ENCODE results near the gene MACROD1.

MACROD1 gene

DNA sequence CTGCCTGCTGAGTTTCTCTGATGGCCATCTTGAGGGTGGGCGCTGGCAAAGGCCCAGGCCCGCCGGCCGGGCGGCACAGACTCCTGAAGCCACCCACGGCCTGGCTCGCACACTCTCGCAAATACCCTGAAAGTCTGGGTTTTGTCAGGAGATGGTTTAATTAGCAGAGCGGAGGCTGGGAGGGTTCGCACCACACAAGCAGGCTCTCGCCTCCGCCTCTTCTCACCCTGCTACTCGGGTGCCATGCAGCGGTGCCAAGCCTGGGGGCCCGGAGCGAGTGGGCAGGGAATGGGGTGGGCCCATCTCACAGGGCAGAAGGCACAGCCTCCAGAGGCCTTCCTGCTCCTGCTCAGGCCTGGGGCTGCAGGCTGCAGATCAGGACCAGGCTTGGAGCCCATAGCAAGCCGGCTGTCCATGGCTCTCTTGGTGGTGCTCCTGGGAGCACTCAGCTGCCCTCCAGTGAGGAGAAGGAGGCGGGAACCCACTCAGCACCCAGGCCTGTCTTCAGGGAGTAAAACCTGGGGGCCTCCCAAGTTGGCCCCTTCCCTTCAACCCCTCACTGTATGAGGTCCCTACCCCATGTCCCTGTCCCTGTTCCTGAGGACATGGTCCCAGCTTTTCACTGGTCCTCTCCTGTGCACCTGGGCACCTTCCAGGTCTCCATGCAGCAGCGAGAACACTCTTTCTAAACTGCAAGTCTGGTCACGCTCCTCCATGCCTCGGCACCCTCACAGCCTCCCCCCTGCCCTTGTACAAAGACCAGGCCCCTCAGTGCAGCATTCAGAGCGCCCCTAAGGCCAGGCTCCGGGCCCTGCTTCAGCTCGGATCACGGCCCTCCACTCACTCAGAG, 68.2 kb downstream of the MACROD1 start:
- H3K27ac ChIP-seq = no peak overlapping the region
- no peak for DNase-seq (ENCODE audit: low read depth, low spot score)

DNA sequence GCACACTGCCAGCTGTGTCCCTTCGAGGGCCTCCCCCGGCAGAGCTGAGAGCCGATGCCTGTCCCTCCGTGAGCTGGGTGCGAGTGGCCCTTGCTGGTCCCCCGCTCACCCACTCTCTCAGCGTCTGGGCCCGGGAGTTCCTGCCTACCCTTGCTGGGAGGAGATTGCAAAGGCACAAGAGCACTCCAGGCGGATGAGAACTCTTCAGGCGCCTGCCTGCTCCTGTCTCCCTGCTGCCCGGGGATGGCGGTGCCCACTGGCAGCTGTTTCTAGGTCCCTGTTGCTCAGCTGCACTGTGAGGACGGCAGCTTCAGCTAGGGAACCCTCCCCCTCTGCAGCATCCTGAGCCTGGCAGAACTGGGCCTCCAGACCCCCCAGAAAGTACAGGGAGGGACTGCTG, 69.1 kb downstream of the MACROD1 start:
- DNase-seq (ENCODE audit: low read depth, low spot score) = no peak
- no peak overlapping the region for H3K27ac ChIP-seq

DNA sequence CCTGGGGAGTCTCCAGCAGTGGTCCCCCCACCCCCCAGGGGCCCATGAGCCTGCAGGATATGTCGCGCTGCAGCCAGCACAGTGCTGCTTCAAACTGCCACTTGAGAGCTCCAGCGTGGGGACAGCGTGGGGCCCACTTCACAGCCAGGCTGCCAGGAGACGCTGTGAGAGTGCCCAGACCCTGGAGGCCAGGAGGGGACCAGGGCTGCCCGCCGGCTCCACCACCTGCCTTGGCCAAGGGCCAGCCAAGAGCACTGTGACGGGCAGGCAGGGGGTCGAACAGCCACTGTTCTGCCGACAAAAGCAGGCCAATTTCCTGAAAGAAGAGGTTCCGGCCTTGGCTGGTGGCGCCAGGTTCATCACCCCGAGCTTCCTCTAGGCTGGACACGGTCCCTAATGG, 70.0 kb downstream of the MACROD1 start:
- no peak for DNase-seq (ENCODE audit: low read depth, low spot score)
- no peak overlapping the region for H3K27ac ChIP-seq

DNA sequence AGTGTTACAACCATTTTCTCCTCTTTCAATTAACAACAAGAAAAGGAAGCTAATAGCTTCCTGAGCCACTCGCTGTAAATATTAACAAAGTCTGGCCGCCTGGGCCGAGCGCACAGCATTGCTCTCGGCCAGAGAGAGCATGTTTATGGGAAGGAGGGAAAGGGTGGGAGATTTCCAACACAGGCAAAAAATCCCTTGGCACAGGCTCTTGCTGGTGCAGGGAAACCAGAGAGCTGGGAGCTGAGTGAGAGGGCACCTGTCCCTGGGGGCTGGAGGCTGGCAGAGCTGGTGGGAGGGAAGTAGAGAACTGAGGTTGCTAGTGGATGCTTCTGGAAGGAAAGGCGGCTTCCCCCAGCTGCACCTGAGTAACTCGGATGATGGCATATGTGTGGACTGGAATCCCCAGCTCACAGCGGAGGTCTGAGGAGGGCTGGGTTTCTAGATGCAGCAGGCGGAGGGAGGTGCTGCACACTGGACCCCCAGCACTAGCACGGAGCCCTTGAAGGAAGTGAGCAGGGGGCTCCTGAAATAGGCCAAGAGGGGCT, 70.6 kb downstream of the MACROD1 start:
- no peak for DNase-seq (ENCODE audit: low read depth, low spot score)
- H3K27ac ChIP-seq = no peak overlapping the region

DNA sequence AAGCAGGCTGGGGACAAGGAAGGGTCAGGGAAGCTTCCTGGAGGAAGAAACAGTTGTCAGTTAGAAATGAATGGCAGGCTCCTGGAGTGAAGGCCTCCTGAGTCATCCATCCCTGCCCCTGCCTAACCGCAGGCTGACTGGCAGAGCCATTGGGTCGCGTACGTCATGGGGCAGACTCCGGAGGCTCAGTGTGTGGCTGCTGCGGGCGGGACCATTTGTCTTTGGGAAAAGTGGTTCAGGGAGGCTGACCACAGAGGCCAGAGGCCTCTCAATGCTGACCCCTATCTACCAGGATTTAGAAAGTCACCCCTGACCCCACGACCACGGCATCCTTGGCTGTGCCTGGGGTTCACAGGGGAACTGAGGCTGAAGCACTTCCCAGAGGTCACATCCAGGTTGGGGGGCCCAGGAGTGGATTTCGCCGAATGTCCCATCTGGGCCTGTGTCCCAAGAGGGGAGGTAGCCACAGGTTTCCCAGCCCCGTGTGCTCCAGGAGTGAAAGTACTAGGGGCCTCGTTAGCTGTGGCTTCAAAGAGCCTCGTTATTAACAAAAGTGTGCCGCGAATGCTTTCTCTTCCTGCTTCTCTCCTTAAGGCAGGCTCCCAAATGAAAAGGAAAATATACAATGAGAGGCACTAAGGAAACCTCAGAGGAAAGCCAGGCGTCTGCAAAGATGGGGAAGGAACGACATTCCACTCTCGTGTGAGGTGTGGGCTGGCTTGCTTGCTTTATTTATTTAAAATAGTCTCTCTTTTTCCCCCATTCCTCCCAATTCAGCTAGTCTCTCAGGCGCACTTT, 71.3 kb downstream of the MACROD1 start:
- no peak overlapping the region for H3K27ac ChIP-seq
- peak; percentile 26 for DNase-seq (ENCODE audit: low read depth, low spot score)

DNA sequence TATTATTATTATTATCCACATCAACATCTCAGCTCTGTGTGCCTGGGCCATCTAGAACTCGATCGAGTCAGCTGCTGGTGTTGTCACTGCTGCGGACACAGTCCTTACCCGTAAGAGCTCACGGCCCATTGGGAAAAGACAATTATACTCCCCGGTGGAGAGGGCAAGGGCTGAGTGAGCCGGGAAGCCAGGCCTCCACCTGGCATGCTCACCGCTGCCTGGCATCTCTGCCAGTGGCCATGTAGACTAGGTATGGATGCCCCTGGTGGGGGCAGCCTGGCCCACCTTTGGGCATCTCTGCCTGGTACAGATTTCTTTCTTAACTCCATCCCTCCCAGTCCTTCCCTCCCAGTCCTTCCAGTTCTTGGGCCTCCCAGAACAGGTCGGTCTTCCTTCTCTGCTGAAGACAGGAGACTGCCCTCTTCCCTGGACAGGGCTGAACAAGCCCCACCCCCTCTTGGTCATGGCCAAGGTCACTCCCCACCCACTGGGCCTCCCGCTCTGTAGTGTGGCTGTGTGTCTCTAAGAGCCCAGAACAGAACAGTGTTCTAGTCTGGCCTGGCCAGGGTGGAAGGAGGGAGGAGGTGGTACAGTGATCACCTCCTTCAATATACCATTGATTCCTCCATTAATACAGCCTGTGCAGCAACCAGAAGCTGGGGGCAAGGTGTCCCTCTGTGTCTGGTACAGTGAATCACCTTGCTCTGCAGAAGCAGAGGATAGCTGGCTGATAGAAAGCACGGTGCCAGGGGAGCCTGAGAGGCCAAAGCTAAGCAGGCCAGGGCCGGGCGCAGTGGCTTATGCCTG, 72.5 kb downstream of the MACROD1 start:
- no peak for DNase-seq (ENCODE audit: low read depth, low spot score)
- no peak overlapping the region for H3K27ac ChIP-seq

DNA sequence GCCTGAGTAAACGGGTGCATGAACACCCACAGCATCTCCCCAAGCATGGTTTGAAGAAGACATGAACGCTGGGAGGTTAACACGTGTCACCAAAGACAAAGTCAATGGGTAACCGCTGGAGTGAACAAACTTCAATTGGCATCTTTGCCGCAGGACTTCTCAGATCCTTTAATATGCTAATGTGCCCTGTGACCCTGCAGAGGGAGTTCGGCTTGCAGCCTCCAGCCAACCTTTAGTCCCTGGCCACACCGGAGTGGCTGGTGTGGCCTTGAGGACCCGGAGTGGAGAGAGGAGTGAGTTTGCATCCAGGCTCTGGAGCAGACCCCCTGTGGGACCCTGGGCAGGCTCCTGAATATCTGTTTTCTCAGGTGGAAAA, 73.2 kb downstream of the MACROD1 start:
- no peak for DNase-seq (ENCODE audit: low read depth, low spot score)
- no peak overlapping the region for H3K27ac ChIP-seq

DNA sequence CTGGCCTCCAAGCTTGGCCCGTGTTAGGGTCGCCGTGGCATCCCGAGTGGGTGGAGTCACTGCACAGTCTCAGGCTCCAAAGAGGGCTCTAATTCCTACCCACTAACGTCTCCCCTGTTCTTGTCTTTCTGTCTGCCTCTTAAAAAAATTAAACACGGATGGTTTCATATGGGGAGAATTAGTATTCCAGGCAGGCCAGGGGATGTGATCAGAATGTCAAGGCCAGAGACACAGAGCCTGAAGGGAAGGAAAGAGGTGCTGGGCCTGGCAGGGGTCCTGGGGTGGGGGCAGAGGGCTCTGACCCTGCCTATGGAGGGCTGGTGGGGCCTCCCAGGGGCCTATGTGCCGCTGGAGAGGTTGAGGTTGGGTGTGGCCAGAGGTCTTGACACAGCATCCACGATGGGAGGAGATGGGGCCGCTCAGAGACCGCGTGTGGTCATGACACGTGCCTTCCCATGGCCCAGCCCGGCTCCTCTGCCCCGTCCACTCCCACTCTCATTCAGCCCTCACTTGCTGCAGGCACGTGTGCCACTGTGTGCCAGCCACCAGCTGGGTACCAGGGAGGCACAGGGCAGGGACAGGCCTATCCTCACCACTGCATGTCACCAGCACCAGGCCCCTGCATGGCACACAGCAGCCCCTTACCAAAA, 73.7 kb downstream of the MACROD1 start:
- H3K27ac ChIP-seq = no peak overlapping the region
- no peak for DNase-seq (ENCODE audit: low read depth, low spot score)

DNA sequence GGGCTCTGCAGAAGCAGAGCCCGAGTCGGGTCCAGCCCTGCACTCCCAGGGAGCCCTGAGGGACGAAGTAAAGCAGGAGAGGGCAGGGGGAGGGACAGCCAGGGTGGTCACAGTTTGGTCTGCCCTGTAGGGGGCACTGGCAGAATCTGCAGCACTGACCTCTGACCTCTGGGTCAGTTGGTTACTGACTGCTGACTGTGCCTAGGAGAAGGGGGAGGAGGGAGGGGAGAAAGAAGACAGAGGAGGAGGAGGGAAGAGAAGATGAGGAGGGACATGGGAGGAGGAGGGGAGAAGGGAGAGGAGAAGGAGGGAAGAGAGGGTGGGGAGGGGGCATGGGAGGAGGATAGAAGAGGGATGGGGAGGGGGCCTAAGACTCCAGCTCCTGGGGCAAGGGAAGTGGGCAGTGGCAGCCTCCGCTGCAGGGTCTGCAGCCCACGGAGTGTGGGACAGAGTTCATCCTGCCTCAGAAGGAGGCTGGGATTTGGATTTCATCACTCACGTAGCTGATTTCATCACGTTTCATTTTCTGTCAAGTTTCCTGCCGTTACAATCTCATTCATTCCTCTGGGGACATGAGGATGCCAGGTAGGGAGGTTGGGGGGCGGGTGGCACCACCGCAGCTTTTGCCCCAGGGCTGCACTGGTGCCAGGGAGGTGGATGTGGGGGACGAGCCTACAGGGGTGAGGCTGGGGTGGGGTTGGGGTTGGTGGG, 75.0 kb downstream of the MACROD1 start:
- DNase-seq (ENCODE audit: low read depth, low spot score) = no peak
- H3K27ac ChIP-seq = no peak overlapping the region

DNA sequence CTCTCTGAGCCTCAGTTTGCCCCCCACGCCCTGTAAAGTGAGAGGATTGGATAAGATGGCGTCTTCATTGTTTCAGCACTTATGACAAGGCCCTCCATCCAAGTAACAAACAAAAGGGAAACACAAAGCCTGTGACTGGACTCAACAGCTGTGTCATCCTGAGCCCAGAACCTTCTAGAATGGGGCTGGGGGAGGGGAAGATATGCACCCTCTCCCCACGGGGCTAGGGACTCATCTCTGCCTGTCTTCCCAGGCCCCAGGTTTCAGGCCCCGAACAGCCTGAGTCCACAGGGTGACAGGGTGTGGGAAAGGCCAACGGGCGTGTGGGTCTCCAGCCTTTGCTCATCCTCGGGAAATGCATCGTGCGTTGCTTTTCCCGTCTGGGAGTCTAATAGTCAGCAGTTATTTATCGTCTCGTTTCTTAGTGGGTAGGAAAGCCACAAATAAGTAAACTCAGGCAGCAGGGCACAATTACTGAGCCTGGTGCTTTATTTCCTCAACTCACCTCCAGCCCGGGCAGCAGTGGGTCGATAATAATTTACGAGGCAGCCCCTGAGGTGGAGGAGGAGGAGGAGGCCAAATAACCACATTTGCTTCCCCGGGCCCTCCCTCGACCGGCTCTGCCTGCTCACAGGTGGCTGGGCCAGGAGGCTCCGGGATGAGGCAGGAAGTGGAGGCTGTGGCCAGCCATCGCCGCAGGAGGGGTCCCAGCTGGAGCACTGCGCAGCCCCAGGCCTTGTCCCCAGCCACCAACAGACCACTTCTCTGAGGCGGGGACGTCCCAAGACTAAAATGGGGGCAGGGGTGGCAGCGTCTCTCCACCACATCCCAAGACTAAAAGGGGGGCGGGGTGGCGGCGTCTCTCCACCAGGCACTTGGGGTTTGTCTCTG, 75.8 kb downstream of the MACROD1 start:
- no peak overlapping the region for H3K27ac ChIP-seq
- DNase-seq (ENCODE audit: low read depth, low spot score) = no peak

DNA sequence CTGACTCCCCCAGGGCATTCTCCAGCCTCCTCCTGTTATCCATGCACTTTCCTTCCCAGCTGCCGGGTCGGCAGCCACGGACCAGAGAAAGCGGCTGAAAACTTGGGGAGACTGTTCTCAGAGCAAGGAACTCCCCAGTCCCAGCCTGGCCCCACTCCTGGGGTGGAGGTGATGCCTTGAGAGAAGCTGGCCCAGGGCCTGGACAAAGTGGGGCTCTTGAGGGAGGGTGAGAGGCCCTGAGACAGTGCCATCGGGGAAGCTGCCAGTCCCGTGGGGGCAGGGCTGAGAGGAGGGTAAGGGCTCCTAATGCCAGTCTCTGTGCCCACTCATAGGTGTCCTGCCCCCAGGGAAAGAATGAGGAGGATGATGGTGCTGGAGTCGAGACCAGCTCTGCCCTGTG, 76.4 kb downstream of the MACROD1 start:
- no peak for DNase-seq (ENCODE audit: low read depth, low spot score)

DNA sequence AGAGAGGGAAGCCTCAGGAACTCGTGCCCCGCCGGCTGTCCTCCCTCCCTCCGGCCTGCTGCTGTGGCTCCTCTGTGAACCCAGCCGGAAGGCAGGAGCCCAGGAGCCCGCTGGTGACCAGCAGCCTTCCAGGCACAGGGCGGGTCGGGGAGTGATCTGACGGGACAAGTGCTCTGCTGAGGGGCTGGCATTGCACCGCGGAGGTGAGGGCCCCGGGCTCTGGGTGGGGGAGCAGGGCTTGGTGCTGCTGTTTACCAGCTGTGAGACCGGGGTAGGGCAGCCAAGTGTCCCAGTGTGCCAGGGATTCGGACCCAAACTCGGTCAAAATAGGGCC, 76.9 kb downstream of the MACROD1 start:
- no peak overlapping the region for H3K27ac ChIP-seq
- DNase-seq (ENCODE audit: low read depth, low spot score) = no peak

More for the DNA sequence above, 76.4 kb downstream of the MACROD1 start:
- H3K27ac ChIP-seq = no peak overlapping the region

DNA sequence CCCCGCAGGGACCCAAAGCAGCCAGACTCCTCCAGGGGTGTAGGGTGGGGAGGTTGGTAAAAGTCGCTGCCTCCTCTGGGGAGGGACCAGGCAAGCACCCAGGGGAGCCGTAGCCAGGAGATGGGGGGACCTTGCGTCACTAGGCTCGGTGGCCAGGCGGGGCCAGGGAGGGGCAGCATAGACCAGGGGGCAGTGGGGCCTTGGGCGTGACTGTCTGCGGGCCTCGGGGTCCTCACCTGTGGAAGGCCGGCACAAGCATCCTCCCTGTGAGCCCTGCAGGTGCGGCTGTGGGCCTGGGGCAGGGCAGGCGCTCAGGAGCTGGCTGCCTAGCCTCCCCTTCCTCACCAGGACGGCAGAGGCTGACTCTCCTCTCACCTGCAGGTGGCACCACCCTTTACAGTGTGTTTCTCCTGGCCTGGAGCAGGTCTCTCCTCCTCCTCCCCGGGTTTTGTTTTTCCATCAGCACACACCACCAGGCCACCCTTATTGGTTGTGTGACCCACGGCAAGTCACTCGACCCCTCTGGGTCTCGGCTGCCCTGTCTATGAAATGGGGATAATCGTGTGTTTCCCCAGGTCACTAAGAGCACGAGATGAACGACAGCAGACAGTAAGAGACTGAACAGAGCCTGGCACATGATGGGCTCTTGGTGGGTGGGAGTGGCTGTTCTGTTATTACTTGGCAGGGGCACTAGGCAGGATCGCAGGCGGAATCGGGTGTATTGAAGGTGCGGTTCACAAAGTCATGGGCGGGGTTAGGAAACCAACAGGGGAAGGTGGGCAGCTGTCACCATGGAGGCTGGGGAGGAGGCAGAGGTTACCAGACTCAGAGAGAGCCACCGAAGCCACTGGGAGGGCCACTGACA, 77.5 kb downstream of the MACROD1 start:
- no peak overlapping the region for H3K27ac ChIP-seq
- no peak for DNase-seq (ENCODE audit: low read depth, low spot score)

DNA sequence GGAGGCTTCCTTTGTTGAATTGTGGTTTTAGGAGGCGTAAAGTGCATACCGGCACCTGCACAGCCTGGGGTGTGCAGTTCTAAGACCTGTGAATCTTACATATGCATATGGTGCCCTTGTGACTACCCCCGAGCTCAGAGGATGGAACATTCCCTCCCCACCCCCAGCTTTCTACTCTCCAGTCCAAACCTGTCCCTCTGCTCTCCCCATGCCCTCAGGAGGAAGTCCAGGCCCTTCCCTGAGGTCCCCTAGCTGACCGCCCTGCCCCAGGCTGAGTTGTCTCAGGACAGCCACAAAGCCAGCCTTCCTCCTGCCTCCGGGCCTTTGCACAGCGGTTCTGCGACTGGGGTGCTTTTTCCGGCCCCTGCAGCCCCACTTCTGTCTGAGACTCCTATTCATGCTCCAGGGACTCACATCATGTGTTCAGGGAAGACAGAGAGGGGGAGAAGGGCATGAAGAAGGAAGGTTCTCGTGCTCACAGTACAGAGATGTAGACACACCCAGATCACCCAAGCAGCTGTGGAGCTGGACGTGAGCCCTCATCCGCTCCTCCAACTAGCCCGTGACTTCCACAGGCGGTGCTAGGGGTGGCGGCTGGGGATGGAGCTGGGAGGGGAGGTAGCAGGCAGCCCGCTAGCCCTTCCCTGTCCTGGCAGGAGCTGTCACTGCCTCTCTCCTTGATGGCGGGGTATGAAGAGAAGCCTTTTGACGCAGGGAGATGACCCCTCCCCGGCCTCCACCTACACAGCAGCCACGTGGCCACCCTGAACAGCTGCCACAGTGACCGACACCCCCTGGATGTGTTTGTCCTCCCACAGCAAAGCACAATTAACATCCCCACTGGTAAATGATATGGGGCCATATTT, 79.4 kb downstream of the MACROD1 start:
- no peak for DNase-seq (ENCODE audit: low read depth, low spot score)
- no peak overlapping the region for H3K27ac ChIP-seq

DNA sequence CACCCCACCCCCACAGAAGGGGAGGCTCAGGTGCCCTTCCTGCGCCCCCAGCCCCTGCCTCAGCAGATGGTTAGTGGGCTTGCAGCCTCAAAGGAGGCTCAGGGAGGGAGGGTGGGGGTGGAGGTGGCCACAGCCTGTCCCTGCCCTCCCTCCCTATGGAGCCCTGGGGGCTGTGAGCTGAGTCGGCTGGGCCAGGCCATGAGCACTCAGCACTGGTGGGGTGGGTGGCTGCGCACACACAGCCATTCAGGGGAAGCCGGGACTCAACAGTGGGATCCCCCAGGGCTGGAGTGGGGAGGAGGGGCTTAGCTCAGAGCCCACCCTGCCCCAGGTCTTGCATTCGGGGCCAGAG, 80.0 kb downstream of the MACROD1 start:
- no peak overlapping the region for H3K27ac ChIP-seq
- DNase-seq (ENCODE audit: low read depth, low spot score) = no peak

DNA sequence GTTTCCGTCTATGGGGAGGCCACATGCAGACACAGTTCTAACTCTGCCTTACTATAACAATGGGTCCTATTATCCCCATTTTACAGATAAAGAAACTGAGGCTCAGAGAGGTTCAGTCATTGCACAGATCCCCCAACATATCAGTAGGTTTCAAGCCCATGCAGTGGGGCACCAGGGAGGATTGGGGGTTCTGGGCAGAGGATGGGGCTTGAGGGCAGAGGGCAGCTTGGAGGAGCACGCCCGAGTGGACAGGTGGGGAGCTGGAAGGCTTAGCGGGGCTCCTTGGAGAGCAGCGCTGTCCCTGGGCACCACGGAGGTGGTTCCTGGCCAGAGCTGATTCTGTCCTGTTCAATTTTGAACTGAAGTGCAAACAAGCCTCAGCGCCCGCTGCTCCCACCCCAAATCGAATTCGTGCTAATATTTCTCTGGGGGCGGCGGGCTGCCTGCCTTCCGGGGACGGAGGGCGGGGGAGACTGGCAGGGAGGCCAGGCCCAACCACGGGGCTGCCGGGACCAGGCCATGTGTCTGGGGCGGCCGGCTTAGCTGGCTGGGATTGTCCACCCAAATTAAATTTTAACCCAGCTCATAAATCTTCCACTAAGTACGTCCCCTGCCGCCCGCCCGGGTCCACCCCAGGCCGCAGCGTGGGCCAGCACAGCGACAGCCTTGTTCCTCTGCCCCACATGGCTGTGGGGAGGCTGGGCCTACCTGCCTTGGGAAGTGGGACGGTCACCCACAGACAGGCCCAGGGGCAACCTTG, 80.8 kb downstream of the MACROD1 start:
- DNase-seq (ENCODE audit: low read depth, low spot score) = no peak
- H3K27ac ChIP-seq = no peak overlapping the region
